ENCODE data around the gene SFRP5. TPM values are rescaled to one million over a fixed set of nuclear protein-coding genes. Genes with fewer than 3 reads are reported as not detected.

SFRP5 gene
- total and polyA plus RNA-seq, 9 donors, result 0.18 to 3.0 (median 0.41) TPM; not detected in 2

GRCh38 chr10:97719602-97720001 lies 52.2 kb downstream of the SFRP5 start:
- no peak for DNase-seq
- Histone ChIP-seq H3K4me1 (ENCODE audit: insufficient read depth) (peaks cover 6% of the 10 kb centered on the region), H3K4me3 (no peak overlapping the region), H3K27ac (peak overlapping the region in 1 of 2 donors; percentile 41), H3K9me3 (no peaks in the 10 kb centered on the region), H3K36me3 (no peaks in the 10 kb centered on the region), H3K27me3 (no peaks in the 10 kb centered on the region)
- TF ChIP-seq CTCF (IDR thresholded peaks at IDR 0.05) (no peak), EP300 (IDR thresholded peaks at IDR 0.05) (no peak), POLR2A (IDR thresholded peaks at IDR 0.05) (no peak)
- intact Hi-C loops (cut with DNase I), result loop anchor here in 1 of 4 donors (5.0 kb wide), 1 partner anchor 32 kb away; the partner anchor contains the start of gene AVPI1
- 62 to 70% (median 68%) methylated on average over 2 of the region's 2 CpGs for WGBS, 3 donors

GRCh38 chr10:97718659-97719142 lies 53.1 kb downstream of the SFRP5 start:
- peak; percentile 54 to 78 (median 69) for DNase-seq
- Histone ChIP-seq H3K4me3 (no peak overlapping the region), H3K9me3 (no peaks in the 10 kb centered on the region), H3K36me3 (no peaks in the 10 kb centered on the region), H3K4me1 (ENCODE audit: insufficient read depth) (peaks cover 6% of the 10 kb centered on the region), H3K27me3 (no peaks in the 10 kb centered on the region), H3K27ac (peak overlapping the region; percentile 4 to 41)
- intact Hi-C loops (cut with DNase I), result no loop called here
- 17 to 43% (median 38%) methylated on average over 8 of the region's 8 CpGs for WGBS, 3 donors
- TF ChIP-seq POLR2A (IDR thresholded peaks at IDR 0.05) (no peak), CTCF (IDR thresholded peaks at IDR 0.05) (no peak), EP300 (IDR thresholded peaks at IDR 0.05) (no peak)

- H3K27ac ChIP-seq, result peak overlapping the region; percentile 4 to 41
Observed at GRCh38 chr10:97718178-97718577, 53.6 kb downstream of the SFRP5 start.

GRCh38 chr10:97717627-97718026 lies 54.2 kb downstream of the SFRP5 start:
- H3K27ac ChIP-seq, result no peak overlapping the region
- no peaks in the 10 kb centered on the region for H3K27me3 ChIP-seq
- no peaks in the 10 kb centered on the region for H3K9me3 ChIP-seq
- no peak overlapping the region for H3K4me3 ChIP-seq
- TF ChIP-seq POLR2A (IDR thresholded peaks at IDR 0.05) (no peak), CTCF (IDR thresholded peaks at IDR 0.05) (no peak), EP300 (IDR thresholded peaks at IDR 0.05) (no peak)
- H3K4me1 ChIP-seq (ENCODE audit: insufficient read depth), result peaks cover 9% of the 10 kb centered on the region
- no peaks in the 10 kb centered on the region for H3K36me3 ChIP-seq
- 83 to 88% (median 86%) methylated on average over 7 of the region's 7 CpGs for WGBS, 3 donors
- intact Hi-C loops (cut with DNase I), result no loop called here
- DNase-seq, result peak in 1 of 5 donors; percentile 34

More at GRCh38 chr10:97718178-97718577, 53.6 kb downstream of the SFRP5 start:
- Histone ChIP-seq H3K4me1 (ENCODE audit: insufficient read depth) (peaks cover 6% of the 10 kb centered on the region), H3K4me3 (no peak overlapping the region), H3K36me3 (no peaks in the 10 kb centered on the region), H3K9me3 (no peaks in the 10 kb centered on the region), H3K27me3 (no peaks in the 10 kb centered on the region)
- intact Hi-C loops (cut with DNase I), result no loop called here
- TF ChIP-seq POLR2A (IDR thresholded peaks at IDR 0.05) (no peak), CTCF (IDR thresholded peaks at IDR 0.05) (no peak), EP300 (IDR thresholded peaks at IDR 0.05) (no peak)
- no peak for DNase-seq
- WGBS, 3 donors, result 60 to 78% (median 71%) methylated on average over 6 of the region's 6 CpGs

Other genes starting within 250 kb of the SFRP5 start
- under 1 TPM in 3 of 7 donors, not detected in 4; 0.37 to 0.46 (median 0.40) TPM for gene ANKRD2, start 199.2 kb downstream of the SFRP5 start, total RNA-seq
- gene ANKRD2, start 199.2 kb downstream of the SFRP5 start, polyA plus RNA-seq, result under 1 TPM; 0.11 to 0.17 TPM
- gene HOGA1, start 187.6 kb downstream of the SFRP5 start, total RNA-seq, result under 1 TPM in 5 of 7 donors, not detected in 2; 0.12 to 0.80 (median 0.23) TPM
- under 1 TPM; 0.05 to 0.60 TPM for gene HOGA1, start 187.6 kb downstream of the SFRP5 start, polyA plus RNA-seq
- under 1 TPM in 1 of 7 donors, not detected in 6; 0.48 TPM for gene C10orf62, start 182.3 kb downstream of the SFRP5 start, total RNA-seq
- gene C10orf62, start 182.3 kb downstream of the SFRP5 start, polyA plus RNA-seq, result not detected
- gene MORN4, start 138.5 kb downstream of the SFRP5 start, total RNA-seq, result 10 to 100 TPM in 4 of 7 donors, 1 to 10 TPM in 3; 6.6 to 17.7 (median 12.9) TPM
- gene MORN4, start 138.5 kb downstream of the SFRP5 start, polyA plus RNA-seq, result 10 to 100 TPM; 10.9 to 11.5 TPM
- 10 to 100 TPM; 11.0 to 18.0 (median 12.6) TPM for gene PI4K2A, start 131.3 kb downstream of the SFRP5 start, total RNA-seq
- gene PI4K2A, start 131.3 kb downstream of the SFRP5 start, polyA plus RNA-seq, result 10 to 100 TPM; 10.8 to 23.8 TPM
- gene AVPI1, start 84.8 kb downstream of the SFRP5 start, total RNA-seq, result 100 to 1,000 TPM in 2 of 7 donors, 10 to 100 TPM in 5; 12.0 to 139 (median 31.8) TPM
- 10 to 100 TPM; 18.2 to 20.8 TPM for gene AVPI1, start 84.8 kb downstream of the SFRP5 start, polyA plus RNA-seq
- 10 to 100 TPM; 16.2 to 58.5 (median 40.2) TPM for gene MARVELD1, start 58.3 kb downstream of the SFRP5 start, total RNA-seq
- 10 to 100 TPM; 31.0 to 55.4 TPM for gene MARVELD1, start 58.3 kb downstream of the SFRP5 start, polyA plus RNA-seq
- gene ZFYVE27, start 34.9 kb downstream of the SFRP5 start, total RNA-seq, result 10 to 100 TPM; 20.8 to 30.1 (median 25.8) TPM
- 10 to 100 TPM; 14.4 to 23.5 TPM for gene ZFYVE27, start 34.9 kb downstream of the SFRP5 start, polyA plus RNA-seq
- under 1 TPM in 5 of 7 donors, not detected in 2; under 0.01 to 0.22 (median 0.05) TPM for gene GOLGA7B, start 77.8 kb upstream of the SFRP5 start, total RNA-seq
- under 1 TPM; 0.02 to 0.30 TPM for gene GOLGA7B, start 77.8 kb upstream of the SFRP5 start, polyA plus RNA-seq

Data from ovary (tissue), 9 donors.